ENCODE data around the gene TSHZ2.

- TF ChIP-seq TAF1 (IDR thresholded peaks at IDR 0.05; ENCODE audit: borderline replicate concordance, low read depth, low read length) (no peak), POLR2AphosphoS5 (IDR thresholded peaks at IDR 0.05; ENCODE audit: low read depth, low read length) (no peak)
Observed at GRCh38 chr20:52984451-52984810, 12.3 kb downstream of the TSHZ2 start.

Data from GM12892 (cell line).